NOMO-1 treated with dmso at 0.1 percent for 144 hours (cell line): ENCODE measurements around the gene MAP6.
A peak's percentile ranks its signal among the peaks of the same experiment; 100 is the strongest.
"Not testable (repeated sequence)": the region's sequence is repeated elsewhere in the genome, so short reads cannot be mapped to it uniquely, and the experiment has no call there.

ENCODE experiments used
- DNase-seq: peaks from one replicate; lab custom pipeline; 2025; ENCODE audit not compliant: unreplicated experiment; lab: John Stamatoyannopoulos, UW

MAP6 gene

DNA sequence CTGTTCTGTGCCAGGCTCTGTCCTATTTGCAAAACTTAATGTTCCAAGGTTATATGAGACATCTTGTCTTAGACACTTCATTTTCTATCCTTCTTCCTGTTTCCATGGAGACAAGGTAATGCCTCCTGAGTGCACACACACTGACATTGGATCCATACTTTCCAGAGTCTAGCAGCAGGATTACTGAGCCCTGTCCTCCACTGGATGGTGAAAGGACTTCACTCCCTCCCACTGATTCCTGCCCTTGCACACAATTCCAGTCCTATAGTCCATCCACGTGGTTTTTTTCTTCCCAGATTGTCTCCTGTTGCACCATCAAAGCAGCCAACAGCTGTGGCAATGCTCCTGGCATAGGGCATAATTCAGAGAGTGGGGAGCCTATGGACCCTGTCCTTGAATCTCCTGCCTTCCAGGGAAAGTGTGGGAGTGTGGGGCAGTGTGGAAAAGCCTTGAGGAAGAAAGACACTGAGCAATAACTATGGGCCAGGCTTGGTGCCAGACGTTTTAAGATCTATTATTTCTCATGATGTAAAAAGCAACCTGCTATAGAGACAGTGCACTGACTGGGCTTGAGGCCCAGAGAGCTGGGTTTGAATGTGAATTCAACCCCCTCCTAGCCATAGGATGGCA is 75.4 kb downstream of the MAP6 start:
- no peak for DNase-seq

- no peak for DNase-seq
Measured at GRCh38 chr11:75592715-75593114, 76.1 kb downstream of the MAP6 start.

- no peak for DNase-seq
Measured at GRCh38 chr11:75591966-75592365, 76.9 kb downstream of the MAP6 start.

- no peak for DNase-seq
Measured at GRCh38 chr11:75591371-75591770, 77.5 kb downstream of the MAP6 start.

GRCh38 chr11:75589933-75590332 is 78.9 kb downstream of the MAP6 start:
- DNase-seq = no peak

DNA sequence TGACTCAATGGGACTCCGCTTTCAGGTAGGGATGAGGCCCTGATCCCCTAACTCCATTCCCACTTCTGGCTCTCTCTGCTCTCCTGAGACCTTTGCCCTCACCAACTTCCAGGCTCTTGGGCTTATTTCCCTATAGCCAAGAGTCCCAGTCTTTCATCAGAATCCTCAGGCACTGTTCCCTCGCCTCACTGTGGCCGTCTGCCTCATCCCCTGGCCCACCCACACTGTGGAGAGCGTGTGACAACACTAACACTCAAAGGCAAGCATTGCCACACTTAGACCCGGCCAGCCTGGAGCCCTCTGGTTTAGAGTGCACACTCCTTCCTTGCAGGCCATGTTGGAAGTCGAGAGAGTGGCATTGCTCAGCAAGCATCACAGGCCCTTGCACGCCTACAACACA is 79.8 kb downstream of the MAP6 start:
- no peak for DNase-seq

DNA sequence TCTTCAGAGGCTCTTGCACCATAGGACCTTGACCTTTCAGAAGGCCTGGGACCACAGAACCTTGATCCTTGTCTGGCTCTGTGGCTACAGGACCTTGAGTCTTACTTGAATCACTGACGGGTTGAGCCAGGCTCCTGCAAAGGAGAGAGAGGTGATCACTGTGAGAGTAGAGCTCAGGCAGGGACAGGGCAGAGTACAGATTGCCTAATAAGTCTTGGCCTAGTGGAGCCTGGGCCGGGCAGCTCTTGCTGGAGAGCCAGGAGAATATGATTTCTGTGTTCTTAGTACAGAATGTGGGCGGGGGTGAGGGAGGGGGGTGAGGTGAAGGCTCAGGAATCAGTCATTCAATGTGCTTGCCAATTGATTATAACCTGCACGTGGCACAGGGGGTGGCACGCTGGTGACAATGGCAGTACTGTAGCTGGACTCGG is 80.8 kb downstream of the MAP6 start:
- no peak for DNase-seq

DNA sequence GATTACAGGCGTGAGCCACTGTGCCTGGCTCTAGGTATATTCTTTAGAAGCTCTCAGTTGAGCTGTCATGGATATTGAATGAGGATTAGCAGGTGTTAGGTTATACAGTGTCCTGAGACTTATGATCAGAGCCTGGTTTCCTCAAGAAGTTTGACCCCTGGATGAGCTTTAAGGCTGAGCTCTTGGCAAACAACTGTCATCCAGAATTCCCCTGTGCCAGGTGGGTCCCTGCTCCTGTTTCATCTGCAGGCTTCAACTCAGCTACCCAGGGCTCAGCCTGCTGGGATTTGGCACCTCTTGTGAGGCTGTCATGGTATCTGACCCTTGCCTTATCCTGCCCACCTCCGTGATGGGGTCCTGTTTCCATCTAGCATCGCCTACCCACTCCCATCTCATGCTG is 82.4 kb downstream of the MAP6 start:
- DNase-seq = no peak

DNA sequence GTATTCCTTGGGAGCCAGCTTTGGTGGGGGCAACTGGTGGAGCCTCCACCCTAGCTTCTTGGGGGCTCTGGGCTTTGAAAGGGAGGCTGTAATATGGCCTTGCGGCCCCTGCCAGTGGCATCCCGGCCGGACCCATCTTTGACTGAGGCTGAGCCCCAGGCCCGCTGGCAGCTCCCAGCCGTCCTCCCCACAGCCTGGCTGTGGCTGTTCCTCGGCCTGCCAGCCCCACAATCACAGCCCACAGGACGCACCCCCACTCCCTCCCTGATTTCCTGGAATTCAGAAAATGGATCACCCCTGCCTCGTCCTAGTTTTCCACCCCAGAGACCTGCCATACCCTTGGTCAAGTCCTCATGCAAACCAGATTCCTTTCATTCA is 83.6 kb downstream of the MAP6 start:
- no peak for DNase-seq

GRCh38 chr11:75584659-75585292 is 84.1 kb downstream of the MAP6 start:
- DNase-seq = not testable (repeated sequence)

GRCh38 chr11:75583718-75584658 is 84.8 kb downstream of the MAP6 start:
- DNase-seq = no peak

DNA sequence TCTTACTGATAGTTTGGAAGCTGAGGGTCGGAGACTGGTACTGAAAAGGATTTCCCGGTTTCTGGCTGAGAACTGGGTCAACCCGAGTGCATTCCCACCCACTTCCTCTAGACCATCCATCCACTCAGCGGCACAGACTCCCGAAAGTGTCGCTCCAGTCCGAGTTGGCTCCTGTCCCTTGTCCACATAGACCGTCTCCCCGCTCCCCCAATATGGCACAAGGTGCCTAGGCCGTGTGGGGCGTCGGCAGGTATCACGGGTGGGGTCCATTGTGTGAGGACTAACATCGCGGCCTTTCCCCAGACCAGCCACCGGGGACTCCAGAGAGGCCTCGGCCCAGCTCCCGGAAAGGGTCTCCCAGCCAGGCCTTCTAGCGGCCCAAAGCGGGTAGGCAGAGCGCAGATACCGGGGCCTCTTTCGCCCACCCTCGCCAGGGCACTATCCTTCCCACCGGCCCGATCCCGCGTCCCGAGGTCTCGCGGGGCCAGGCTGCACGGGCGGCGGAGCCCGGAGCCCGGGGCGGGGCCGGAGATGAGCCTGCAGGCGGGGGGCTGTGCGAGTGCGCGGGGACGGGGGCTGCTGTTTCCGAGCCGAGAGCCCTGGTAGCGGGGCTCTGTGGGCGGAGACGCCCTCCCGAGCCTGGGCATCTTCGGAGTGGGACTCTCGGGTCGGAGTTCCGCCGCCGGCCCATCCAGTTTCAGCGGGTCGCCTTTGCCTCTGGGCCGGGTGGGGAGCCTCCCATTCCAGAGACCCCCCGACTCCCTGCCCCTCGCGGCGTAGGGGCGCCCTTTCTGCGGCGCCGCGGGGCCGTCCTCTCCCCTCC is 85.7 kb downstream of the MAP6 start:
- peak; percentile 44 for DNase-seq

- DNase-seq = no peak
Measured at GRCh38 chr11:75582506-75582894, 86.3 kb downstream of the MAP6 start.

DNA sequence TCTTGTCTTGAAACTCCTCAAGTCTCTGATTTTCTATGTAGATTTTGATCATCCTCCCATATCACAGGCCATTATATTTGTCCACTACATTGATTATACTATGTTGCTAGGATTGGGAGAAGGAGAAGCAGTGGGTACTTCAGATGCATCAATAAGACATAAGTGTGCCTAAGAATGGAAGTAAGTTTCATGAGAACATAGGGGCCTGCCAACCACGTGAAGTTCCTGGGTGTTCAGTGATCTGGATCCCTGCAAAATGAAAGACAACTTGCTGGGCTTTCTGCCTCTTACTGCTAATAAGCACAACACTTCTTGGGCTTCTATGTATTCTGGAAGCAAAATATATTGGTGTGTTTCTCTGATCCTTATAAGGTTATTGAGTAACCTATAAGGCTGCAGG is 89.0 kb downstream of the MAP6 start:
- no peak for DNase-seq

DNA sequence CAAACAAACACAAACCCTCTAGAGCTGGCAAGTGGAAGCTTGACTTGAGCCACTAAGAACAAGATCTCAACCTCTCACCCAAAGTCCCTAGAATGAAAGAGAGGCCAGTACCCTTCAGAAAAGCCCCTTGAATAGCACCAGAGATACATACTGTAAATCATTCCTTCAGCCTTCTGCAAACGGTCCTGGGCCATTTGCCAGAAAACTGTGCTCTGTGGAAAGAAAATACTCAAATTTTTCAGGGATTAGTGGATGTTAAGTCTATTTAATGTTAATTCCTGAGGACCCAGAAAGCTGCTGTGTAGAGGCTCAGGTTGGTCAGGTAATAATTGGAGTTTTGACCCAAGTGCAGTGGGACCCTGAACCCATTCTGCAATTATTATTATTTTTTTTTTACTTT is 89.9 kb downstream of the MAP6 start:
- DNase-seq = no peak

GRCh38 chr11:75577207-75577606 is 91.6 kb downstream of the MAP6 start:
- DNase-seq = no peak

- DNase-seq = peak; percentile 78
Measured at GRCh38 chr11:75576499-75576918, 92.3 kb downstream of the MAP6 start.

GRCh38 chr11:75576017-75576416 is 92.8 kb downstream of the MAP6 start:
- no peak for DNase-seq

DNA sequence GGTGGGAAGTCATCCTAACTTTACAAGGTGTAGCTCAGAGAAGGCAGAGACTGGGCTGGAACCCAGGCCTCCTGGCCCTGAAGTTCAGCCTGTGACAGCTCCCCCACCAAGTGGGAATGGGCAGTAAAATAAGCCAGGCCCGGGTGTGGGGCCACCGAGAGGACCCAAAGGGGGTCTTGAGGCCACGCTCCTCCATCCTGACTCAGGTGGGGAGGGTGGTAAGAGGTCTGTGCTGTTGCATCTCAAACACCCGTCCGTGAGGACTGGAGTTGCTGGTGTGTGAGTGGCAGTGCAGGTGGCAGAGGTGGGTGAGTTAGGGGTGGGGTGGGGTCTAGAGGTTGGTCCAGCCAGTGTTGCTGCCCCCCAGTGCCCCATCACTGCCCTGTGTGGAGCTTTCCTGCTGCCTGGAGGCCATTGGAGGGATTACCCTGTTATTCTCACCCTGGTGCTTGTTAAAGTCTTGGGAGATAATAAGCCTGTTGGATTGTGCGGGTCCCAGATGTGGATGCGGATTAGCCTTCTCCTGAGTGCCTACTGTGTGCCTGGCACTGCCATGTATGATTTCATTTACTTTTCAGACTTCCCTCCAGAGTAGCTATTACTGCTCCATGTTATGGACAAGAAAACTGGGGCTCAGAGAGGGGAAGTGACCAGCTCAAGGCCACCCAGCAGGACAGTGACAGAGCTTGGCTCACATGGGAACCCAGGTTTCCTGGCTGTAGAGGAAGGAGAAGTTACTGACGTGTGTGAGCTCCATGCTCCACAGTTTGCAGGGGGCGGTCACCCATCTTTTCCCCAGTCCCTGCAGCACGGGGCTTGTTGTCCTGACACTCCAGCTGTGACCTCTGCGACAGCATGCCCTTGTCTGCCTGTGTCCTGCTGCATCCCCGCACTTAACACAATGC is 93.9 kb downstream of the MAP6 start:
- DNase-seq = no peak

DNA sequence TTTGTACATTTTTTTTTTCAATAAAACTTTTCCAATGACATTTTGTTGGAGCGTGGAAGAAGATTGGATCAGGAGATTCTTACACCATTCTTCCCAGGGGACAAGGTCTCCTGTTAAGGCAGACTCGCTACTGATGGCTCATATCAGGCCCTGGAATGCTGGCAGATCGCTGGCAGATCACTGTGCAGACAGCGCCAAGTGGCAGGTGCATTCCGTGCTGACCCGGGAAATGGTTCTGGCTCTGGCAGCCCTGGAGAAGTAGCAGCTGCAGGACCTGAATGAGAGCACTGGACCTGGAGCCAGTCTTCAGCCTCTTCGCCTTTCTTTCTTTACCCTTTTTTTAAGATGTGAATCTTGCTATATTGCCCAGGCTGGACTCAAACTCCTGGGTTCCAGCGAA is 96.1 kb downstream of the MAP6 start:
- DNase-seq = no peak
